SK-N-MC (cell line): ENCODE measurements around the gene AAR2.

ENCODE experiments used
- DNase-seq: peaks from one replicate; pipeline ENCODE4 v3.0.0-alpha.2; 2011; ENCODE audit warnings: low read depth, low spot score
- H3K27ac ChIP-seq: fragments of 200-600 bp; sonication (generic); 2 replicates; pipeline ENCODE4 v1.5.1; 2016; ENCODE audit warnings: mixed run types
- H3K36me3 ChIP-seq: fragments of 200-600 bp; sonication (generic); 2 replicates; pipeline ENCODE4 v1.6.1; 2017; ENCODE audit warnings: antibody characterized with exemption, low read length, mixed read lengths; ENCODE audit not compliant: insufficient read depth
- H3K4me3 ChIP-seq: fragments of 200-600 bp; sonication (generic); 2 replicates; pipeline ENCODE4 v1.5.1; 2016
- H3K9ac ChIP-seq: fragments of 200-600 bp; sonication (generic); 2 replicates; pipeline ENCODE4 v1.8.0; 2017; ENCODE audit warnings: mixed run types, mixed read lengths; ENCODE audit not compliant: insufficient read length
- H3K9me3 ChIP-seq: fragments of 200-600 bp; sonication (generic); 2 replicates; pipeline ENCODE4 v1.6.1; 2017; ENCODE audit warnings: low read depth, mild to moderate bottlenecking, antibody characterized with exemption, low read length, moderate library complexity, mixed read lengths
- EZH2 ChIP-seq: fragments of 200-600 bp; sonication (generic); IDR thresholded peaks from one replicate; pipeline ENCODE4 v1.6.1; 2017; ENCODE audit warnings: antibody characterized with exemption
- FOXP2 ChIP-seq: optimal IDR thresholded peaks from 2 replicates; pipeline ENCODE3; 2011; ENCODE audit warnings: mild to moderate bottlenecking, moderate library complexity; ENCODE audit not compliant: insufficient read depth; ENCODE audit errors: extremely low read length, control extremely low read depth
- POLR2AphosphoS5 ChIP-seq: IDR thresholded peaks from 2 replicates; pipeline ENCODE4 v1.6.1; 2012; ENCODE audit warnings: mild to moderate bottlenecking, low read depth, low read length, borderline replicate concordance

Gene AAR2

DNA sequence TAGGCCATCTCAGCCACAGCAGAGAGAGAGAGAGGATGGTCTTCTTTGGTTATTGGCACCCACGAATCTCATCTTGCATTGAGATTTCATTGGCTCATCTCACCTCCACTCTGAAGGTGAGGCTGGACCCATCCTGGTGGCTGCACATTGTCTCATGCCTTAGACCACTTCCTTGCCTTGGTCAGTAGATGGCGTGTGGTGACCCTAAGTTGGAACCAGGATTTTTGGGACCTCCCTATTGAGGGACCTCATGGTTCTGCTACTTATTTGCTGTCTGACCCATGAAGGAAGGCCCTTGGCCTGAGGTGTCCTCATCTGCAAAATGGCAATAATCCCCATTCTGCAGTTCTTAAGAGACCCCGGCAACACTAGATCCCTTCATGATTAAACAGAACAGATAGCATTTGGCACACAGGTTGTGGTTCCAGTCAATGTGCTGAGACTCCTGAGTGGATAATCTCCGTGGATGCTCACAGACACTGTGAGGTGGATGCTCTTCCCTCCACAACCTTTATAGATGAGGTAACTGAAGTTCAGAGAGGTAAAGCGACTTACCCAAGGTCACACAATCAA, 21.5 kb upstream of the AAR2 start:
- no peak for DNase-seq
- Histone ChIP-seq H3K36me3 (no peaks in the 10 kb centered on the region), H3K27ac (no peak overlapping the region), H3K9me3 (no peaks in the 10 kb centered on the region), H3K4me3 (no peak overlapping the region), H3K9ac (no peak overlapping the region)
- TF ChIP-seq EZH2 = no peak
- TF ChIP-seq POLR2AphosphoS5 = no peak
- no peak for TF ChIP-seq FOXP2

DNA sequence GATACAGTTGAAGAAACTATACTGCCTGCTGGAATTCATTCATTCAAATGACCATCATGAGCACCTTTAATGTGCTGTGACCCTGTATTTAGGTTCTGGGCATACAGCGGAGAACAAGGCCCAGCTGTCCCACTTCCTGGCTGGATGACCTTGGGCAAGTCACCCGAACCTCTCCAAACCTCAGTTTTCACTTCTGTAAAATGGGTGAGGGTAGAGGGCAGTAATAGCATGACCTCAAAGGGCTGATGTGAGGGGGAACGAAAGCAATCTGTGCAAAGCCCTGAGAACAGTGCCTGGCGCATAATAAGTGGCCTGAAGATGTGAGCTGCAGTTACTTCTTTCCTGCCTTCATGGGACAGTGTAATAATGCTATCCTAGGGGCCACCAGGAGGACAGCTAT, 20.5 kb upstream of the AAR2 start:
- Histone ChIP-seq H3K9me3 (no peaks in the 10 kb centered on the region), H3K27ac (no peak overlapping the region), H3K4me3 (no peak overlapping the region), H3K36me3 (no peaks in the 10 kb centered on the region), H3K9ac (no peak overlapping the region)
- TF ChIP-seq FOXP2 = no peak
- no peak for TF ChIP-seq EZH2
- no peak for TF ChIP-seq POLR2AphosphoS5
- DNase-seq = no peak

DNA sequence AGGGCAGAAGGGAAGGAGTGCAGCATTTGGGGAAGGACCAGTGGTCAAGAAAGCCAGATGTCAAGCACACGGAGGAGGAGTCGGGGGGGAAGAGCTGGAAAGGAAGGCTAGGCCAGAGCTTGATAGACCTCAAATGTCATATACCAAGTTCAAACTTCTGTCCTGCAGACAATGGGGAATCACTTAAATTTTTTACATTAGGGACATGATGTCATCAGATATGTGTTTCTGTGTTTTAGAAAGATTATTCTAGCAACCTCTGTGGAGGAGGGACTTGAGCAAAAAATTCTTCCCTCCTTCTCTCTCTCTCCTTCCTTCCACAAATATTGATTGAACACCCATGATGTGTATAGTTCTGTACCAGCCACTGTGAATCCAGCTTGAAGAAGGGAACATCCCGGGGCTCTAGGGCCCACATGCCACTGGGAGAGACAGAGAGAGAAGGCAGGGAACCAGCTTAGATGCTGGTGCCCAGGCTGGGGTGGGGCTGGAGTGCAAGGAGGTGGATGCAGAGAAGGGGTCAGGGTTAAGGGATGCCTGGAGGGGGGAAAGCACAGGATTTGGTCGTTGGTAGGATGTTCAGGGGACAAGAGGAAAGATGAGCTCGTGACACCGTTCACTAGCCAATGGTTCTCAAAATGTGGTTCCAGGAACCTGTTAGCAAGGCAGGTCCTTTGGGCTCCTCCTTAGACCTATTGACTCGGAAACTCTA, 19.8 kb upstream of the AAR2 start:
- H3K4me3 ChIP-seq = no peak overlapping the region
- H3K27ac ChIP-seq = no peak overlapping the region
- no peak overlapping the region for H3K9ac ChIP-seq
- H3K9me3 ChIP-seq = no peaks in the 10 kb centered on the region
- no peak for DNase-seq
- TF ChIP-seq EZH2 (no peak), POLR2AphosphoS5 (no peak), FOXP2 (no peak)
- H3K36me3 ChIP-seq = no peaks in the 10 kb centered on the region

DNA sequence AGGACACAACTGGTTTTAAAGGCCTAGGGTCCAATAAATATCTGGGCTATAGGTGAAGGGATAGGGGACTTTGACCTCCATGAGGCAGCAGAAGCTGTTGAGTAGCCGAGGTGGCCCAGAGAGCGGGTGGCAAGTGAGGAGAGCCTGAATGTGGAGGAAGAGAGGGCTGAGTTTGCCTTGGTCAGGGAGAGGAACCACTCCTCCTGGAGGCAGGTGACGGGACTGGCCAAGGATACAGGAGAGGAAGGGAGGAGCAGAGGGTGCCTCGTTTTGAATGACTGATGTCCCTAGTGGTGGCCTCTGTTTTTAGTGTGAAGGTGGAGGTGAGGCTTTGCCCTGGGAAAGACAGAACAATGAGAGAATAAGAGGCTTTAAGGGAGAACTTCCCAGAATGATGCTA, 19.1 kb upstream of the AAR2 start:
- Histone ChIP-seq H3K36me3 (no peaks in the 10 kb centered on the region), H3K4me3 (no peak overlapping the region), H3K9me3 (no peaks in the 10 kb centered on the region), H3K9ac (no peak overlapping the region), H3K27ac (no peak overlapping the region)
- no peak for DNase-seq
- no peak for TF ChIP-seq FOXP2
- no peak for TF ChIP-seq POLR2AphosphoS5
- TF ChIP-seq EZH2 = no peak

DNA sequence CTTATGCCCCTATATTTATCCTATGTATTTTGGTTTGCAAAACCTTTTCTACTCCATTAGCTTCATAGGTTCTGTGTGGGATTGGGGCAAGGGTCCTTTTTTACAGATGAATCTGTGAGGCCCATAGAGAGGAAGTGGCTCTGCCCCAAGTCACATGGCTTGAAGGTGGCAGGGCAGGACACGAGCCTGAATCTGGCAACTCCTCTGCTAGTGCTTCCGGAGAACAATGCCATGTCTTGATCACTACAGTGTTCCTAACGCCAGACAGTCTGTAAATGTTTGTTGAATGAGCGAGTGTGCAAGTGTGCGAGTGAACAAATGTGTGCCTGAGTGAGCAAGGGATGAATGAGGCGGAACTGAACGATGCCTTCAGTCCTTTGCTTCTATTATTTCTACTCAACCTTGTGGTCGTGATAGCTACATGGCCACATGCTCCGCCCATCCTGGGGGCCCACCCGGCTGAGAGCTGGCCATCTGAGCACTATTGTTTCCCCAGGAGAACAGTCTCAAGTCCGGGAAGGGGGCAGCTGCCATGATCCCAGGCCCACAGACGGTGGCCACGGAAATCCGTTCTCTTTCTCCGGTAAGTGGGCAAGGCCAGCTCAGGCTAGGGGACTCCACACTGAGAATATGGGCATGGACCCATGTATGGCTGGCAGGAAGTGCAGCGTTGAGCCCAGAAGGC, 17.8 kb upstream of the AAR2 start:
- Histone ChIP-seq H3K27ac (no peak overlapping the region), H3K9me3 (no peaks in the 10 kb centered on the region)
- no peak for DNase-seq

DNA sequence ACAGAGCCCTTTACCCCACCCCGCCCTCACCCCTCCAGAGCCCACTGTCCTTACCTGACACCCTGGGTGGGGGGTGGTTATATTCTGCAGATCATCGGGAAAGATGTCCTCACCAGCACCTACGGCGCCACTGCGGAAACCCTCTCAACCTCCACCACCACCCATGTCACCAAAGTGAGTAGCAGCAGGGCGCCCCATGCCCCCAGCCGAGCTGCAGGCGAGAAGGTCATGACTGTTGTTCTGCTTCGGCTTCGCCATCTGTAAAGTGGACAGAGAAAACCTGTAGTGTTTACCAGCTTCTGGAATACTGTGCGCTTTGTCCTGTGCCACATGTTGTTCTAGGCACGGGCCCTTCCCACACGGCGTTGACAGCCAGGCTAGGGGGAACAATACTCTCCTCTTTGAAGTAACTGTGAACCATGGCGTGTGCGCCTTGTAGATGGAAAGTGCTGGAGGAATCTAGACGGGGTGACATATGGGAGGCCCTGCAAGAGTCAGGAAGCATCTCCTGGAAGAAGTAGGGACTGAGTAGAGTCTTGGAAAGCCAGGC, 16.5 kb upstream of the AAR2 start:
- no peaks in the 10 kb centered on the region for H3K9me3 ChIP-seq
- no peak overlapping the region for H3K27ac ChIP-seq
- TF ChIP-seq EZH2 = no peak
- no peak for TF ChIP-seq FOXP2
- TF ChIP-seq POLR2AphosphoS5 = no peak
- no peaks in the 10 kb centered on the region for H3K36me3 ChIP-seq
- DNase-seq = no peak
- no peak overlapping the region for H3K4me3 ChIP-seq
- no peak overlapping the region for H3K9ac ChIP-seq

More for the DNA sequence above, 17.8 kb upstream of the AAR2 start:
- TF ChIP-seq FOXP2 = no peak
- TF ChIP-seq POLR2AphosphoS5 = no peak
- TF ChIP-seq EZH2 = no peak
- H3K4me3 ChIP-seq = no peak overlapping the region
- no peak overlapping the region for H3K9ac ChIP-seq
- no peaks in the 10 kb centered on the region for H3K36me3 ChIP-seq

DNA sequence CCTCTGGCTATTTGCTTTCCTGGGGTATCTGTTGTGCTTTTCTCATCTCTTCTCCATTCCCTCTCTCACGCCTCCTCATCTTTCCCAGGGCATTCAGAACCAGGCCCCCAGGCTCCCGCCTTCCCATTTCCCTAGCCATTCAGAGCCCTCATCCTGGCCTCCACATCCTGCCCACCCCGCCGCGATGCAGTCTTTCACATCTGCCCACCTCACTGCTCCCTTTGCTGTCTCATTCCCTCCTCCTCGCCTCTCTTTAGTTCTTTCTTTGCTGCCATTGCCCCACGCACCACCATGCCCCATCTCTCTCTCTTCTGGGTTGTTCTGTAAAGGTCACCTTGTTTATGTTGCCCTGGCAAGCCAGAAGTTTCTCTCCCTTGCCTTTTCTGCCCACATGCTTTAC, 10.6 kb upstream of the AAR2 start:
- Histone ChIP-seq H3K9ac (no peak overlapping the region), H3K36me3 (no peaks in the 10 kb centered on the region), H3K4me3 (no peak overlapping the region), H3K9me3 (no peaks in the 10 kb centered on the region), H3K27ac (no peak overlapping the region)
- no peak for TF ChIP-seq FOXP2
- TF ChIP-seq EZH2 = no peak
- no peak for TF ChIP-seq POLR2AphosphoS5
- no peak for DNase-seq

DNA sequence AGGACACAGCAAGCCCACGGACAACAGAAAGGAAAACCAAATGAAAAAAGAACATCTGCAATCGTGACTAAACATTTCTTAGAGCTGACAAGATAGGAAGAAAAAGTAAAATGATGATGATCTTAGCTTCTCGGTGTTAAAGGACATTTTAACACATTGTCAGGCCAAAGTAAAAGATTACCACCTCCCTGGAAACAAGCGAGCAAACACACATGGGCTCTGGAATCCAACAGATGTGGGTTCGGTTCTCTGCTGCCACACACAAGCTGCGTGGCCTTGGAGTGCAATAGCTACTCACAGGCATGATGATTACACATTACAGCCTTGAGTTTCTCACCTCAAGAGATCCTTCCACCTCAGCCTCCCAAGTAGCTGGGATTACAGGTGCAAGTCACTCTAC, 7.5 kb upstream of the AAR2 start:
- Histone ChIP-seq H3K9me3 (no peaks in the 10 kb centered on the region), H3K9ac (no peak overlapping the region), H3K36me3 (no peaks in the 10 kb centered on the region), H3K4me3 (no peak overlapping the region), H3K27ac (no peak overlapping the region)
- no peak for DNase-seq
- TF ChIP-seq POLR2AphosphoS5 (no peak), EZH2 (no peak), FOXP2 (no peak)
